Lung (tissue), 12 donors: ENCODE results near the gene CPAMD8. TPM values are rescaled to one million over a fixed set of nuclear protein-coding genes. Genes with fewer than 3 reads are reported as not detected.

Source experiments
- ATAC-seq: fragments of 200-7000 bp; cut with Tn5 transposase; one replicate; pipeline ENCODE4 v1.9.1; 2020; ENCODE audit warnings: moderate number of reproducible peaks; ENCODE audit not compliant: insufficient read depth, low FRiP score
- DNase-seq, 3 donors: peaks; one replicate each; pipeline ENCODE4 v3.0.0-alpha.2; 2013 to 2017
- H3K27ac ChIP-seq, 2 donors: one replicate each; pipeline ENCODE4 v1.5.1; 2013; ENCODE audit warnings: mild to moderate bottlenecking in 2 of 2, moderate library complexity in 2 of 2, control low read depth in 1 of 2, inconsistent platforms in 1 of 2, low read depth in 1 of 2, low read length in 1 of 2
- H3K27me3 ChIP-seq, 3 donors: one replicate each; pipeline ENCODE4 v1.5.1; 2013; ENCODE audit warnings: low read length in 2 of 3; ENCODE audit not compliant: control insufficient read depth in 3 of 3, insufficient read depth in 3 of 3
- H3K36me3 ChIP-seq, 4 donors: one replicate each; pipeline ENCODE4 v1.5.1; 2013; ENCODE audit warnings: low read length in 4 of 4, mild to moderate bottlenecking in 1 of 4, moderate library complexity in 1 of 4; ENCODE audit not compliant: control insufficient read depth in 4 of 4, insufficient read depth in 4 of 4
- H3K4me1 ChIP-seq, 5 donors: one replicate each; pipeline ENCODE4 v1.5.1; 2013; ENCODE audit warnings: low read length in 5 of 5, mild to moderate bottlenecking in 2 of 5, moderate library complexity in 1 of 5; ENCODE audit not compliant: control insufficient read depth in 5 of 5, insufficient read depth in 5 of 5
- H3K4me3 ChIP-seq: one replicate; pipeline ENCODE4 v1.5.1; 2013; ENCODE audit warnings: mild to moderate bottlenecking, control low read depth, moderate library complexity
- H3K9ac ChIP-seq, 2 donors: one replicate each; pipeline ENCODE4 v1.5.1; 2013; ENCODE audit warnings: low read length in 2 of 2, control low read depth in 1 of 2; ENCODE audit not compliant: insufficient read depth in 1 of 2
- H3K9me3 ChIP-seq, 4 donors: one replicate each; pipeline ENCODE4 v1.5.1; 2013; ENCODE audit warnings: low read length in 3 of 4, mild to moderate bottlenecking in 1 of 4, moderate library complexity in 1 of 4; ENCODE audit not compliant: control insufficient read depth in 4 of 4, insufficient read depth in 3 of 4
- CTCF ChIP-seq: IDR thresholded peaks from 2 replicates; pipeline ENCODE4 v1.5.1; 2012; ENCODE audit warnings: mild to moderate bottlenecking; ENCODE audit errors: control extremely low read depth, extremely low read depth
- WGBS, 2 donors: extraction: QIAGEN DNeasy Blood & Tissue Kit; methylation state at CpG; one replicate each; pipeline ENCODE4 v1.1.7; 2013; 5-methylcytosine and 5-hydroxymethylcytosine counted together
- polyA plus RNA-seq, 2 donors: library from polyadenylated mRNA; stranded (reverse); fragments of 200-250 nt; gene quantifications; one replicate each; pipeline ENCODE4 v1.2.1, GENCODE V29; 2013
- total RNA-seq, 2 donors: library from RNA; depleted of rRNA in 1 of 2; stranded (reverse); fragments of >200 nt in 1 of 2; gene quantifications; one replicate each; pipeline ENCODE4 v1.2.1, GENCODE V29; 2014 to 2021
- donor health status: control.
- donor health status: control.
- donor health status: Bipolar disorder and iron deficiency.
- donor health status: healthy.
- donor health status: DM: yes; HTN: yes; CAD: no.

Gene CPAMD8
- total and polyA plus RNA-seq, 4 donors = 9.6 to 143 (median 31.4) TPM

DNA sequence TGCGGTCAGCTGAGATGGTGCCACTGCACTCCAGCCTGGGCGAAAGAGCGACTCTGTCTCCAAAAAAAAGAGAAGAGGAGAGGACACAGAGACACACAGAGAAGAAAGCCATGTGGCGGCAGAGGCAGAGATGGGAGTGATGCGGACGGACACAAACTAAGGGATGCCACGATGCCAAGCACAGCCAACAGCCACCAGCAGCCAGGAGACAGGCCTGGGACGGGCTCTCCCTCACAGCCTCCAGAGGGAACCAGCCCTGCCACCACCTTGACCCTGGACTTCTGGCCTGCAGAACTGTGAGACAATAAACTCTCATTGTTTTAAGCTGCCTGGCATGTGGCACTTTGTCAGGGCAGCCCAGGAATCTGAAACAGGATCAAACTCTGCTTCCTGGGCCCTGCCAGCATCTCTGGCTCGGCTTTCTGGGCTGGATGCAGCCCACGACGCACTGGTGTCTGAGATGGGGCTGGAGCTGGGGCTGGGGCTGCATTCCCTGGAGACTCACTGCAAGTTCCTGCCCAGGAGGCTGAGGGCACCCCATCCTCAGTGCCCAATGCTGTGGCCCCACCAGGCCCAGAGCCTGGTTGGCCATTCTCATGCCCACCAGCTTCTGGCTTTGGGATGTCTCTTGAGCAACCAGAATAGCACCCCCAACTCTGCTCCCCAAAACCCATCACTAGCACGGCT is 134.8 kb downstream of the CPAMD8 start:
- WGBS, 2 donors = 92 to 93% methylated on average over 12 of the region's 12 CpGs
- H3K27ac ChIP-seq = peak overlapping the region in 1 of 2 donors; percentile 61
- TF ChIP-seq CTCF = no peak
- ATAC-seq = no peak
- peaks cover 0 to 23% (median 0%) of the 10 kb centered on the region in 5 donors for H3K4me1 ChIP-seq
- H3K9me3 ChIP-seq = peaks cover 0 to 4% (median 0%) of the 10 kb centered on the region in 4 donors
- no peak overlapping the region for H3K4me3 ChIP-seq
- peaks cover 0 to 3% (median 0%) of the 10 kb centered on the region in 4 donors for H3K36me3 ChIP-seq
- H3K27me3 ChIP-seq = no peaks in the 10 kb centered on the region
- no peak for DNase-seq
- no peak overlapping the region for H3K9ac ChIP-seq

DNA sequence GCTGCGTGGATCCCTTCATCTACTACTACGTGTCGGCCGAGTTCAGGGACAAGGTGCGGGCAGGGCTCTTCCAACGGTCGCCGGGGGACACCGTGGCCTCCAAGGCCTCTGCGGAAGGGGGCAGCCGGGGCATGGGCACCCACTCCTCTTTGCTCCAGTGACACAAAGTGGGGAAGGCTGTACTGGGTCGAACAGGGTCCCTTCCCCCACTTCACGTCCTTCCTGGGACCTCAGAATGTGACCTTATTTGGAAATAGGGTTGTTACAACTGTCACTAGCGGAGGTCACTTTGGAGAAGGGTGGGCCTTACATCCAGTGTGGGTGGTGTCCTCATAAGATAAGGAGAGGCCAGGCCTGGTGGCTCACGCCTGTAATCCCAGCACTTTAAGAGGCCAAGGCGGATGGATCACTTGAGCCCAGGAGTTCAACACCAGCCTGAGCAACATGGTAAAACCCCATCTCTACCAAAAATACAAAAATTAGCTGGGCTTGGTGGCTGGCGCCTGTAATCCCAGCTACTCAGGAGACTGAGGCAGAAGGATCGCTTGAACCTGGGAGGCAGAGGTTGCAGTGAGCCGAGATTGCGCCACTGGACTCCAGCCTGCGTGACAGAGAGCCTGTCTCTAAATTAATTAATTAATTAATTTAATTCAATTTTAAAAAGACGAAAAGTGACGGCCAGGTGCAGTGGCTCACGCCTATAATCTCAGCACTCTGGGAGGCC is 136.0 kb downstream of the CPAMD8 start:
- Histone ChIP-seq H3K27ac (peak overlapping the region in 1 of 2 donors; percentile 92), H3K4me1 (peaks cover 0 to 23% (median 0%) of the 10 kb centered on the region in 5 donors), H3K9me3 (peaks cover 0 to 4% (median 0%) of the 10 kb centered on the region in 4 donors), H3K9ac (no peak overlapping the region), H3K4me3 (peak overlapping the region; percentile 49), H3K27me3 (no peaks in the 10 kb centered on the region), H3K36me3 (peaks cover 0 to 3% (median 0%) of the 10 kb centered on the region in 4 donors)
- WGBS, 2 donors = 91% methylated on average over 24 of the region's 24 CpGs
- DNase-seq (no peak), ATAC-seq (no peak)
- TF ChIP-seq CTCF = no peak

DNA sequence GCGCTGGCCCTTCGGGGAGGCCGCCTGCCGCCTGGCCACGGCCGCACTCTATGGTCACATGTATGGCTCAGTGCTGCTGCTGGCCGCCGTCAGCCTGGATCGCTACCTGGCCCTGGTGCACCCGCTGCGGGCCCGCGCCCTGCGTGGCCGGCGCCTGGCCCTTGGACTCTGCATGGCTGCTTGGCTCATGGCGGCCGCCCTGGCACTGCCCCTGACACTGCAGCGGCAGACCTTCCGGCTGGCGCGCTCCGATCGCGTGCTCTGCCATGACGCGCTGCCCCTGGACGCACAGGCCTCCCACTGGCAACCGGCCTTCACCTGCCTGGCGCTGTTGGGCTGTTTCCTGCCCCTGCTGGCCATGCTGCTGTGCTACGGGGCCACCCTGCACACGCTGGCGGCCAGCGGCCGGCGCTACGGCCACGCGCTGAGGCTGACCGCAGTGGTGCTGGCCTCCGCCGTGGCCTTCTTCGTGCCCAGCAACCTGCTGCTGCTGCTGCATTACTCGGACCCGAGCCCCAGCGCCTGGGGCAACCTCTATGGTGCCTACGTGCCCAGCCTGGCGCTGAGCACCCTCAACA is 136.6 kb downstream of the CPAMD8 start:
- peak overlapping the region; percentile 49 for H3K4me3 ChIP-seq
- no peak for TF ChIP-seq CTCF
- H3K27me3 ChIP-seq = no peaks in the 10 kb centered on the region
- DNase-seq (no peak), ATAC-seq (no peak)
- H3K9ac ChIP-seq = no peak overlapping the region
- peaks cover 0 to 23% (median 0%) of the 10 kb centered on the region in 5 donors for H3K4me1 ChIP-seq
- H3K9me3 ChIP-seq = peaks cover 0 to 4% (median 0%) of the 10 kb centered on the region in 4 donors
- peaks cover 0 to 3% (median 0%) of the 10 kb centered on the region in 4 donors for H3K36me3 ChIP-seq
- peak overlapping the region in 1 of 2 donors; percentile 92 for H3K27ac ChIP-seq
- 95 to 97% methylated on average over 48 of the region's 48 CpGs for WGBS, 2 donors
